Regular cardiac myocyte (primary cell): ENCODE measurements around the gene NRIP2. TPM values are rescaled to one million over a fixed set of nuclear protein-coding genes. Genes with fewer than 3 reads are reported as not detected.

ENCODE experiments used
- total RNA-seq: library from RNA; depleted of rRNA; stranded (reverse); fragments of >200 nt; gene quantifications from 2 replicates; pipeline ENCODE4 v1.2.3, GENCODE V29; 2014

NRIP2 gene
- total RNA-seq = under 0.01 and 0.28 TPM in 2 replicates

GRCh38 chr12:2834581-2835491 lies at the start of gene NRIP2:
Gene NRIP2 (minus strand): TSS chr12:2835035. CDS start chr12:2834983, 52 bp downstream.

GRCh38 chr12:2877047-2877952 lies 42.5 kb upstream of the NRIP2 start, which contains the start of the genes FOXM1 and RHNO1:
Gene FOXM1 (minus strand): TSS chr12:2877174. CDS start chr12:2874478, 2,696 bp downstream.
Gene RHNO1 (plus strand): TSS chr12:2877223. CDS start chr12:2885367, 8,144 bp downstream.

GRCh38 chr12:2857021-2857431 lies 22.2 kb upstream of the NRIP2 start, which contains the start of gene TEX52:
Gene TEX52 (minus strand): TSS chr12:2857039. CDS start chr12:2857026, 13 bp downstream.

GRCh38 chr12:2812290-2813213 lies 22.3 kb downstream of the NRIP2 start, which contains the start of gene ITFG2:
Gene ITFG2 (plus strand): TSS chr12:2812668. CDS start chr12:2812761, 93 bp downstream.

GRCh38 chr12:2794736-2795289 lies 40.0 kb downstream of the NRIP2 start, which contains the start of gene FKBP4:
Gene FKBP4 (plus strand): TSS chr12:2794970. CDS start chr12:2795140, 170 bp downstream.

Other genes starting within 250 kb of the NRIP2 start
- 69.6 and 137 TPM in 2 replicates for gene FKBP4, start 40.1 kb downstream of the NRIP2 start, total RNA-seq
- gene ITFG2, start 22.4 kb downstream of the NRIP2 start, total RNA-seq = 9.6 and 15.9 TPM in 2 replicates
- gene TEX52, start 22.0 kb upstream of the NRIP2 start, total RNA-seq = not detected in 2 replicates
- gene FOXM1, start 42.1 kb upstream of the NRIP2 start, total RNA-seq = 0.28 and 12.5 TPM in 2 replicates
- 15.8 and 21.9 TPM in 2 replicates for gene RHNO1, start 42.2 kb upstream of the NRIP2 start, total RNA-seq
- 15.7 and 16.9 TPM in 2 replicates for gene TULP3, start 55.9 kb upstream of the NRIP2 start, total RNA-seq
- 3.4 and 16.7 TPM in 2 replicates for gene TEAD4, start 124.4 kb upstream of the NRIP2 start, total RNA-seq
- gene TSPAN9, start 242.3 kb upstream of the NRIP2 start, total RNA-seq = 34.1 and 38.3 TPM in 2 replicates